ENCODE measurements around the gene ERICH2. TPM values are rescaled to one million over a fixed set of nuclear protein-coding genes. Genes with fewer than 3 reads are reported as not detected.

Gene ERICH2
- total RNA-seq, 1 donor from 2014 or later: not detected

- DNase-seq (ENCODE audit: extremely low read depth, low read depth, low spot score): no peak
Observed at GRCh38 chr2:170761572-170761971, 8.6 kb upstream of the ERICH2 start.

GRCh38 chr2:170762760-170763159 lies 7.4 kb upstream of the ERICH2 start:
- DNase-seq (ENCODE audit: extremely low read depth, low read depth, low spot score): no peak

GRCh38 chr2:170763232-170763631 lies 6.9 kb upstream of the ERICH2 start:
- DNase-seq (ENCODE audit: extremely low read depth, low read depth, low spot score): no peak

- no peak for DNase-seq (ENCODE audit: extremely low read depth, low read depth, low spot score)
Observed at GRCh38 chr2:170764880-170765261, 5.3 kb upstream of the ERICH2 start.

GRCh38 chr2:170766693-170767092 lies 3.5 kb upstream of the ERICH2 start:
- no peak for DNase-seq (ENCODE audit: extremely low read depth, low read depth, low spot score)

- DNase-seq (ENCODE audit: extremely low read depth, low read depth, low spot score): no peak
Observed at GRCh38 chr2:170770606-170771420, 635 bp downstream of the ERICH2 start.

- no peak for DNase-seq (ENCODE audit: extremely low read depth, low read depth, low spot score)
Observed at GRCh38 chr2:170771421-170771937, 1.3 kb downstream of the ERICH2 start.

GRCh38 chr2:170772295-170772694 lies 2.1 kb downstream of the ERICH2 start:
- no peak for DNase-seq (ENCODE audit: extremely low read depth, low read depth, low spot score)

- DNase-seq (ENCODE audit: extremely low read depth, low read depth, low spot score): no peak
Observed at GRCh38 chr2:170774074-170774473, 3.9 kb downstream of the ERICH2 start.

GRCh38 chr2:170778900-170779299 lies 8.7 kb downstream of the ERICH2 start:
- no peak for DNase-seq (ENCODE audit: extremely low read depth, low read depth, low spot score)

GRCh38 chr2:170779304-170779703 lies 9.1 kb downstream of the ERICH2 start:
- no peak for DNase-seq (ENCODE audit: extremely low read depth, low read depth, low spot score)

GRCh38 chr2:170782673-170783072 lies 12.5 kb downstream of the ERICH2 start:
- no peak for DNase-seq (ENCODE audit: extremely low read depth, low read depth, low spot score)

GRCh38 chr2:170783549-170783948 lies 13.4 kb downstream of the ERICH2 start:
- DNase-seq (ENCODE audit: extremely low read depth, low read depth, low spot score): no peak

- DNase-seq (ENCODE audit: extremely low read depth, low read depth, low spot score): no peak
Observed at GRCh38 chr2:170798996-170799395, 28.8 kb downstream of the ERICH2 start.

GRCh38 chr2:170806548-170806947 lies 36.4 kb downstream of the ERICH2 start:
- no peak for DNase-seq (ENCODE audit: extremely low read depth, low read depth, low spot score)

- DNase-seq (ENCODE audit: extremely low read depth, low read depth, low spot score): peak; percentile 75
Observed at GRCh38 chr2:170812710-170813600, 42.8 kb downstream of the ERICH2 start.

GRCh38 chr2:170813611-170814532 lies 43.7 kb downstream of the ERICH2 start:
- no peak for DNase-seq (ENCODE audit: extremely low read depth, low read depth, low spot score)

- no peak for DNase-seq (ENCODE audit: extremely low read depth, low read depth, low spot score)
Observed at GRCh38 chr2:170814533-170815230, 44.5 kb downstream of the ERICH2 start.

GRCh38 chr2:170815311-170815710 lies 45.1 kb downstream of the ERICH2 start:
- no peak for DNase-seq (ENCODE audit: extremely low read depth, low read depth, low spot score)
